PC-3 (cell line): ENCODE results near the gene CALHM1. TPM values are rescaled to one million over a fixed set of nuclear protein-coding genes. Genes with fewer than 3 reads are reported as not detected.

ENCODE experiments used
- ATAC-seq: fragments of 200-7000 bp; cut with Tn5 transposase; 2 replicates; pipeline ENCODE4 v1.9.1; 2020; ENCODE audit warnings: mild to moderate bottlenecking, moderate library complexity
- BruUV-seq: library from RNA; stranded (reverse); fragments of 400-500 nt; replicated peaks from 2 replicates; lab custom pipeline; 2021; lab: Mats Ljungman, UMichigan
- CTCF ChIA-PET: fragments of 300-600 bp; sonication (Branson Sonifier 250); formaldehyde crosslinking; loops from one replicate; lab custom pipeline; 2022; ENCODE audit warnings: antibody characterized with exemption; lab: Charles Lee
- POLR2A ChIA-PET: fragments of 300-600 bp; sonication (Branson Sonifier 250); formaldehyde crosslinking; loops from one replicate; lab custom pipeline; 2022; ENCODE audit warnings: antibody characterized with exemption; ENCODE audit not compliant: unreplicated experiment; lab: Charles Lee
- DNase-seq: peaks from one replicate; pipeline ENCODE4 v3.0.0-alpha.2; 2015
- H2AFZ ChIP-seq: fragments of 300-600 bp; sonication (generic); 2 replicates; pipeline ENCODE4 v1.6.0; 2016; ENCODE audit warnings: antibody characterized with exemption, low read length
- H3F3A ChIP-seq: fragments of 300-600 bp; sonication (generic); one replicate; pipeline ENCODE4 v1.6.0; 2017; ENCODE audit warnings: antibody characterized with exemption, low read length, control low read depth, mild to moderate bottlenecking; ENCODE audit not compliant: unreplicated experiment
- H3K27ac ChIP-seq: fragments of 300-600 bp; sonication (generic); 2 replicates; pipeline ENCODE4 v1.5.1; 2016; ENCODE audit warnings: mild to moderate bottlenecking, low read length
- H3K27me3 ChIP-seq: fragments of 300-600 bp; sonication (generic); 2 replicates; pipeline ENCODE4 v1.6.1; 2016; ENCODE audit warnings: low read length, mixed read lengths
- H3K36me3 ChIP-seq: fragments of 300-600 bp; sonication (generic); 2 replicates; pipeline ENCODE4 v1.6.1; 2016; ENCODE audit warnings: low read depth, mixed run types, low read length, mixed read lengths
- H3K4me1 ChIP-seq: fragments of 300-600 bp; sonication (generic); 2 replicates; pipeline ENCODE4 v1.5.1; 2016; ENCODE audit warnings: low read length; ENCODE audit not compliant: insufficient read depth
- H3K4me2 ChIP-seq: fragments of 300-600 bp; sonication (generic); 2 replicates; pipeline ENCODE4 v1.6.0; 2016; ENCODE audit warnings: low read length
- H3K4me3 ChIP-seq: fragments of 300-600 bp; sonication (generic); 2 replicates; pipeline ENCODE4 v1.5.1; 2016; ENCODE audit warnings: mild to moderate bottlenecking, low read length, mixed read lengths
- H3K79me2 ChIP-seq: fragments of 300-600 bp; sonication (generic); 2 replicates; pipeline ENCODE4 v1.6.1; 2017; ENCODE audit warnings: low read length, mixed read lengths
- H3K9ac ChIP-seq: fragments of 300-600 bp; sonication (generic); 2 replicates; pipeline ENCODE4 v1.6.0; 2016; ENCODE audit warnings: mild to moderate bottlenecking, low read length
- H3K9me2 ChIP-seq: fragments of 300-600 bp; sonication (generic); replicated peaks from 2 replicates; pipeline ENCODE4 v1.6.1; 2016; ENCODE audit warnings: mixed run types, low read length, mixed read lengths
- H3K9me3 ChIP-seq: fragments of 300-600 bp; sonication (generic); 2 replicates; pipeline ENCODE4 v1.6.1; 2016; ENCODE audit warnings: low read length, mixed read lengths
- H4K20me1 ChIP-seq: fragments of 300-600 bp; sonication (generic); 2 replicates; pipeline ENCODE4 v1.6.1; 2016; ENCODE audit warnings: low read length, mixed read lengths
- EZH2 ChIP-seq: fragments of 300-600 bp; sonication (generic); IDR thresholded peaks from one replicate; pipeline ENCODE4 v1.6.1; 2017; ENCODE audit warnings: antibody characterized with exemption, mild to moderate bottlenecking, low read length; ENCODE audit not compliant: unreplicated experiment
- EZH2phosphoT487 ChIP-seq: fragments of 300-600 bp; sonication (generic); IDR thresholded peaks from 2 replicates; pipeline ENCODE4 v1.6.1; 2018; ENCODE audit warnings: mild to moderate bottlenecking, antibody characterized with exemption, low read length, borderline replicate concordance
- intact Hi-C: fragments of 100-400 bp; cut with micrococcal nuclease; formaldehyde crosslinking; loops from 2 replicates; pipeline ENCODE4 v1.9.0; 2023
- total RNA-seq: library from RNA; depleted of rRNA; stranded (reverse); fragments of >200 nt; gene quantifications from 2 replicates; pipeline ENCODE4 v1.2.3, GENCODE V29; 2014
- TF ChIP-seq, protein P1 (sequence below): fragments of 300-600 bp; sonication (generic); conservative IDR thresholded peaks from 2 replicates; pipeline ENCODE4 v1.5.1; 2017; ENCODE audit warnings: antibody characterized with exemption, low read depth, mild to moderate bottlenecking, low read length

CALHM1 gene
- total RNA-seq, 1 experiment from 2014 or later = not detected

- no TSS peak for BruUV-seq
- POLR2A ChIA-PET = no interaction called here
- intact Hi-C loops = no loop called here
- Histone ChIP-seq H3K4me1 (peaks cover 19% of the 10 kb centered on the region), H3K4me3 (no peak overlapping the region), H3K9ac (no peak overlapping the region), H3K27ac (no peak overlapping the region), H3F3A (no peaks in the 10 kb centered on the region), H3K9me3 (no peaks in the 10 kb centered on the region), H3K9me2 (no peaks in the 10 kb centered on the region), H3K27me3 (no peaks in the 10 kb centered on the region), H3K4me2 (no peak overlapping the region), H3K79me2 (no peaks in the 10 kb centered on the region), H3K36me3 (no peaks in the 10 kb centered on the region), H2AFZ (no peak overlapping the region), H4K20me1 (no peaks in the 10 kb centered on the region)
- DNase-seq (no peak), ATAC-seq (no peak)
- TF ChIP-seq EZH2phosphoT487 (no peak), EZH2 (no peak)
- TF ChIP-seq, protein P1, sequence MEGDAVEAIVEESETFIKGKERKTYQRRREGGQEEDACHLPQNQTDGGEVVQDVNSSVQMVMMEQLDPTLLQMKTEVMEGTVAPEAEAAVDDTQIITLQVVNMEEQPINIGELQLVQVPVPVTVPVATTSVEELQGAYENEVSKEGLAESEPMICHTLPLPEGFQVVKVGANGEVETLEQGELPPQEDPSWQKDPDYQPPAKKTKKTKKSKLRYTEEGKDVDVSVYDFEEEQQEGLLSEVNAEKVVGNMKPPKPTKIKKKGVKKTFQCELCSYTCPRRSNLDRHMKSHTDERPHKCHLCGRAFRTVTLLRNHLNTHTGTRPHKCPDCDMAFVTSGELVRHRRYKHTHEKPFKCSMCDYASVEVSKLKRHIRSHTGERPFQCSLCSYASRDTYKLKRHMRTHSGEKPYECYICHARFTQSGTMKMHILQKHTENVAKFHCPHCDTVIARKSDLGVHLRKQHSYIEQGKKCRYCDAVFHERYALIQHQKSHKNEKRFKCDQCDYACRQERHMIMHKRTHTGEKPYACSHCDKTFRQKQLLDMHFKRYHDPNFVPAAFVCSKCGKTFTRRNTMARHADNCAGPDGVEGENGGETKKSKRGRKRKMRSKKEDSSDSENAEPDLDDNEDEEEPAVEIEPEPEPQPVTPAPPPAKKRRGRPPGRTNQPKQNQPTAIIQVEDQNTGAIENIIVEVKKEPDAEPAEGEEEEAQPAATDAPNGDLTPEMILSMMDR = no peak
- CTCF ChIA-PET = no interaction called here
Measured at GRCh38 chr10:103454026-103454425, 4.7 kb downstream of the CALHM1 start.

DNA sequence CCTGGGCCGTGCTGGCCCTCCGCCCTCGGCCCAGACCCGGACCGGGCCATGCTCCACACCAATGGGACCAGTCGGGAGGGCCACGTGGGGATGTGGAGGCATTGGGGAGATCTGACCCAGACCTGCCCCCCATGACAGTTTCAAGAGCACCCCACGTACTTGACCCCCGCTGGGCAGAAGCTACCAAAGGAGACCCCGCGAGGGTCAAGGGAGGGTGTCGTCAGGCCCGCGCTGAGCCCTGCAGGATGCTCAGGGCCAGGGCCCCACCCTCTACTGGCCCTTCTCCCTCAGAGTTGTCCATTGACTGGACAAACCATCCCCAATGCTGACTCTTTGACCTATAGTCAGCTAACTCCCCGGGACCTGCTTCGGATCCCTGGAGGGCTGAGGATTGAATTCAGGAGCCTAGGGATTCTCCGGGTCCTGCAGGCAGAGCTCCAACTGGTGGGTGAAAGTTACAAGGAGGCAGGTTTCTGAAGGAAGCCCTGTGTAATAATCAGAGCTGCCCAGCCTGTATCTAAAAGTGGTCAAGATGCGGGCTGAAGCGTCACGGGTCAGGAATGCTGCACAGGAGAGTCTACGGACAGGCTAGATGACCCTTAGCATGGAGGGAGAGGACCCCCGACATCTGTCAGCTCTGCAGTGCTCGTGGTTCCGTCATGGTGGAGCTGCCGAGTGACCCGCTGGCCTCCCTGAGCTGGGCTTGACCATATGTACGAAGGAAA lies 6.0 kb downstream of the CALHM1 start:
- intact Hi-C loops = loop anchor here (2.0 kb wide), 1 partner anchor 30 kb away; no protein-coding TSS in a partner anchor
- no peaks in the 10 kb centered on the region for H3K27me3 ChIP-seq
- H3K9me2 ChIP-seq = no peaks in the 10 kb centered on the region
- ChIA-PET CTCF (no interaction called here), POLR2A (interaction anchor here (0.6 kb wide), 1 partner anchor 28 kb away, joined by 5 read pairs; no protein-coding TSS in a partner anchor)
- no peak overlapping the region for H3K9ac ChIP-seq
- ATAC-seq (no peak), DNase-seq (no peak)
- no TSS peak for BruUV-seq
- H3K4me1 ChIP-seq = peaks cover 23% of the 10 kb centered on the region
- H3F3A ChIP-seq = no peaks in the 10 kb centered on the region
- no peaks in the 10 kb centered on the region for H4K20me1 ChIP-seq
- no peaks in the 10 kb centered on the region for H3K9me3 ChIP-seq
- no peak overlapping the region for H3K4me3 ChIP-seq
- TF ChIP-seq EZH2 (no peak), EZH2phosphoT487 (no peak)
- TF ChIP-seq, protein P1 = no peak
- no peak overlapping the region for H3K4me2 ChIP-seq
- H3K79me2 ChIP-seq = no peaks in the 10 kb centered on the region
- no peaks in the 10 kb centered on the region for H3K36me3 ChIP-seq
- no peak overlapping the region for H2AFZ ChIP-seq
- no peak overlapping the region for H3K27ac ChIP-seq
